DOHH2 (cell line): Measurements from ENCODE around the gene CD93.

ENCODE experiments used
- CTCF ChIP-seq: fragments of 200-600 bp; sonication (generic); IDR thresholded peaks from one replicate; pipeline ENCODE4 v1.5.1; 2014; ENCODE audit warnings: antibody characterized with exemption, mild to moderate bottlenecking, low read depth, low read length; ENCODE audit not compliant: poor library complexity, severe bottlenecking
- EZH2phosphoT487 ChIP-seq: fragments of 200-600 bp; sonication (generic); IDR thresholded peaks from 2 replicates; pipeline ENCODE4 v1.6.1; 2017; ENCODE audit warnings: borderline replicate concordance, mild to moderate bottlenecking, antibody characterized with exemption, low read length, moderate library complexity, mixed read lengths

- no peak for TF ChIP-seq CTCF
- TF ChIP-seq EZH2phosphoT487, result no peak
These were observed 1.8 kb downstream of the CD93 start for GRCh38 chr20:23084282-23084844.
